Measurements from ENCODE around the gene PLCH1.

The PLCH1 gene

GRCh38 chr3:155417119-155417517 lies 327.8 kb downstream of the PLCH1 start:
- H3K27ac ChIP-seq (ENCODE audit: low read depth, low read length, poor library complexity, severe bottlenecking), result no peak overlapping the region
- H3K4me1 ChIP-seq (ENCODE audit: insufficient read depth, low read length, severe bottlenecking), result no peaks in the 10 kb centered on the region
- H3K4me3 ChIP-seq (ENCODE audit: low read depth, low read length, poor library complexity, severe bottlenecking), result no peak overlapping the region
- no peak overlapping the region for H3K9ac ChIP-seq (ENCODE audit: low read length)
- no peaks in the 10 kb centered on the region for H3F3A ChIP-seq (ENCODE audit: insufficient read depth, low read length)
- no peak for TF ChIP-seq CTCF (IDR thresholded peaks at IDR 0.05; ENCODE audit: low read length)
- TF ChIP-seq EZH2 (IDR thresholded peaks at IDR 0.05; ENCODE audit: borderline replicate concordance, low read length), result no peak
- no peaks in the 10 kb centered on the region for H3K36me3 ChIP-seq (ENCODE audit: insufficient read depth, low read length)
- H3K9me3 ChIP-seq (ENCODE audit: low read length), result no peaks in the 10 kb centered on the region
- H3K79me2 ChIP-seq (ENCODE audit: insufficient read depth, low read length), result no peaks in the 10 kb centered on the region
- H4K20me1 ChIP-seq (ENCODE audit: insufficient read depth, low read length), result no peaks in the 10 kb centered on the region
- H3K27me3 ChIP-seq (ENCODE audit: insufficient read depth, low read length), result no peaks in the 10 kb centered on the region
- no peak overlapping the region for H3K4me2 ChIP-seq (ENCODE audit: low read length)
- H2AFZ ChIP-seq (ENCODE audit: low read length), result no peak overlapping the region
- no peaks in the 10 kb centered on the region for H3K9me2 ChIP-seq (ENCODE audit: low read depth, low read length)

GRCh38 chr3:155416500-155417118 lies 328.3 kb downstream of the PLCH1 start:
- H3K4me1 ChIP-seq (ENCODE audit: insufficient read depth, low read length, severe bottlenecking), result no peaks in the 10 kb centered on the region
- no peaks in the 10 kb centered on the region for H3F3A ChIP-seq (ENCODE audit: insufficient read depth, low read length)
- no peak overlapping the region for H3K4me3 ChIP-seq (ENCODE audit: low read depth, low read length, poor library complexity, severe bottlenecking)
- no peaks in the 10 kb centered on the region for H4K20me1 ChIP-seq (ENCODE audit: insufficient read depth, low read length)
- no peak overlapping the region for H3K9ac ChIP-seq (ENCODE audit: low read length)
- H2AFZ ChIP-seq (ENCODE audit: low read length), result no peak overlapping the region
- no peaks in the 10 kb centered on the region for H3K9me2 ChIP-seq (ENCODE audit: low read depth, low read length)
- H3K36me3 ChIP-seq (ENCODE audit: insufficient read depth, low read length), result no peaks in the 10 kb centered on the region
- H3K4me2 ChIP-seq (ENCODE audit: low read length), result no peak overlapping the region
- TF ChIP-seq CTCF (IDR thresholded peaks at IDR 0.05; ENCODE audit: low read length) (no peak), EZH2 (IDR thresholded peaks at IDR 0.05; ENCODE audit: borderline replicate concordance, low read length) (no peak)
- H3K9me3 ChIP-seq (ENCODE audit: low read length), result no peaks in the 10 kb centered on the region
- H3K27ac ChIP-seq (ENCODE audit: low read depth, low read length, poor library complexity, severe bottlenecking), result no peak overlapping the region
- H3K79me2 ChIP-seq (ENCODE audit: insufficient read depth, low read length), result no peaks in the 10 kb centered on the region
- no peaks in the 10 kb centered on the region for H3K27me3 ChIP-seq (ENCODE audit: insufficient read depth, low read length)

GRCh38 chr3:155412904-155413303 lies 332.0 kb downstream of the PLCH1 start:
- H2AFZ ChIP-seq (ENCODE audit: low read length), result no peak overlapping the region
- H3K9me2 ChIP-seq (ENCODE audit: low read depth, low read length), result no peaks in the 10 kb centered on the region
- no peaks in the 10 kb centered on the region for H3K9me3 ChIP-seq (ENCODE audit: low read length)
- H3K4me2 ChIP-seq (ENCODE audit: low read length), result no peak overlapping the region
- H4K20me1 ChIP-seq (ENCODE audit: insufficient read depth, low read length), result no peaks in the 10 kb centered on the region
- H3K79me2 ChIP-seq (ENCODE audit: insufficient read depth, low read length), result no peaks in the 10 kb centered on the region
- no peaks in the 10 kb centered on the region for H3K36me3 ChIP-seq (ENCODE audit: insufficient read depth, low read length)
- no peak overlapping the region for H3K4me3 ChIP-seq (ENCODE audit: low read depth, low read length, poor library complexity, severe bottlenecking)
- no peak for TF ChIP-seq EZH2 (IDR thresholded peaks at IDR 0.05; ENCODE audit: borderline replicate concordance, low read length)
- no peak for TF ChIP-seq CTCF (IDR thresholded peaks at IDR 0.05; ENCODE audit: low read length)
- no peaks in the 10 kb centered on the region for H3K4me1 ChIP-seq (ENCODE audit: insufficient read depth, low read length, severe bottlenecking)
- no peaks in the 10 kb centered on the region for H3F3A ChIP-seq (ENCODE audit: insufficient read depth, low read length)
- H3K27ac ChIP-seq (ENCODE audit: low read depth, low read length, poor library complexity, severe bottlenecking), result no peak overlapping the region
- H3K27me3 ChIP-seq (ENCODE audit: insufficient read depth, low read length), result no peaks in the 10 kb centered on the region
- H3K9ac ChIP-seq (ENCODE audit: low read length), result no peak overlapping the region
